IPS DF 6.9 (cell line): Measurements from ENCODE around the gene KCND3.

Source experiments
- DNase-seq: peaks from one replicate; pipeline ENCODE4 v3.0.0-alpha.2; 2013; ENCODE audit warnings: low read depth, low spot score
- H3K27ac ChIP-seq: one replicate; pipeline ENCODE4 v1.5.1; 2013; ENCODE audit warnings: low read length, control low read depth
- H3K27me3 ChIP-seq: 2 replicates; pipeline ENCODE4 v1.6.1; 2013; ENCODE audit warnings: mild to moderate bottlenecking, low read length; ENCODE audit not compliant: control insufficient read depth, insufficient read depth
- H3K36me3 ChIP-seq: 2 replicates; pipeline ENCODE4 v1.6.1; 2013; ENCODE audit warnings: low read length; ENCODE audit not compliant: control insufficient read depth, insufficient read depth
- H3K4me1 ChIP-seq: 2 replicates; pipeline ENCODE4 v1.6.1; 2013; ENCODE audit warnings: low read length; ENCODE audit not compliant: control insufficient read depth, insufficient read depth
- H3K4me3 ChIP-seq: 2 replicates; pipeline ENCODE4 v1.5.1; 2013; ENCODE audit warnings: mild to moderate bottlenecking, low read length
- H3K9me3 ChIP-seq: 2 replicates; pipeline ENCODE4 v1.6.1; 2013; ENCODE audit warnings: low read length, inconsistent platforms; ENCODE audit not compliant: control insufficient read depth, insufficient read depth
- WGBS: extraction: QIAGEN DNeasy Blood & Tissue Kit; methylation state at CpG from one replicate; pipeline ENCODE4 v1.1.7; 2013; ENCODE audit warnings: mixed read lengths, missing lambda C conversion rate; ENCODE audit not compliant: insufficient read length, insufficient coverage; 5-methylcytosine and 5-hydroxymethylcytosine counted together

KCND3 gene

DNA sequence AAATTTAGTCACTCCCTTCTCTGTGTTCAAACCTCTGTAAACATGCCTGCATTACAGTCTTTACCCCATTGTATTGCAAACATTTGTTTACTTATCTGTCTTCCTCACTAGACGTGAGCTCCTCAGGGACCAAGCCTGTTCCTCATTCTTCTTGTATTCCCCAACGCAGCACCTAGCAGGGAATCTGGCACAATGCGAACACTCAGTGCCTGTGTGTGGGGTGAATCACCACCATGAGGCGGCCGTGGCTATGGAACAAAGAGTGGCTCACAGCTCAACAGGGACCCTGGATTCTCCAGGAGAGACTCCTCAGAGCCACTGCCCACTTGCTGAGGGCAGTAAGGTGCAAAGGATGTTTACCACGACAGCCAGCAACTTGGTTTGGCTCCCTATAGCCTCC, 137.9 kb downstream of the KCND3 start:
- Histone ChIP-seq H3K36me3 (no peaks in the 10 kb centered on the region), H3K4me3 (no peak overlapping the region), H3K27me3 (no peaks in the 10 kb centered on the region), H3K27ac (no peak overlapping the region), H3K9me3 (no peaks in the 10 kb centered on the region), H3K4me1 (peaks cover 5% of the 10 kb centered on the region; the same call in 1 of the 2 replicates)
- no peak for DNase-seq
- WGBS, result no CpG with 5 or more reads among the region's 6 CpGs

DNA sequence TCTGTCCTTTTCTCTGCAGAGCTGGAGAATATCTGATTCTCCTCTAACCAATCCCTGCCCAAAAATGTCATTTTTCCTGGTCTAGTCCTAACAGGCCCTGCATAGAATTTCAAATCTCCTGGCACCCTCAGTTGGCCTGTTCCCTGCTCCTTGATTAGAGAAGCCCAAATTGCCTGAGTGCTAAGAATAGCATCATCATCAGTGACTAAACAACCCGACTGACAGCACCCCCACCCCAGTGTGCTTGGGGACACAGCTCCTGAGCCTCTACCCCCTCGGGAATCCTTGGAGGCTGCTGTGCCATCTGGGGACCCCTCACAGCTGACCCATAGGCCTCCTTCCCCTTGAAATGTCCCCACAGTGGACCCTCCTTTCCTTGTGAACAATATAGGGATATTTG, 139.4 kb downstream of the KCND3 start:
- H3K4me1 ChIP-seq, result peaks cover 2% of the 10 kb centered on the region; the same call in 1 of the 2 replicates
- no peak overlapping the region for H3K4me3 ChIP-seq
- no peaks in the 10 kb centered on the region for H3K27me3 ChIP-seq
- WGBS, result no CpG with 5 or more reads among the region's 2 CpGs
- H3K36me3 ChIP-seq, result no peaks in the 10 kb centered on the region
- no peaks in the 10 kb centered on the region for H3K9me3 ChIP-seq
- DNase-seq, result no peak
- no peak overlapping the region for H3K27ac ChIP-seq

DNA sequence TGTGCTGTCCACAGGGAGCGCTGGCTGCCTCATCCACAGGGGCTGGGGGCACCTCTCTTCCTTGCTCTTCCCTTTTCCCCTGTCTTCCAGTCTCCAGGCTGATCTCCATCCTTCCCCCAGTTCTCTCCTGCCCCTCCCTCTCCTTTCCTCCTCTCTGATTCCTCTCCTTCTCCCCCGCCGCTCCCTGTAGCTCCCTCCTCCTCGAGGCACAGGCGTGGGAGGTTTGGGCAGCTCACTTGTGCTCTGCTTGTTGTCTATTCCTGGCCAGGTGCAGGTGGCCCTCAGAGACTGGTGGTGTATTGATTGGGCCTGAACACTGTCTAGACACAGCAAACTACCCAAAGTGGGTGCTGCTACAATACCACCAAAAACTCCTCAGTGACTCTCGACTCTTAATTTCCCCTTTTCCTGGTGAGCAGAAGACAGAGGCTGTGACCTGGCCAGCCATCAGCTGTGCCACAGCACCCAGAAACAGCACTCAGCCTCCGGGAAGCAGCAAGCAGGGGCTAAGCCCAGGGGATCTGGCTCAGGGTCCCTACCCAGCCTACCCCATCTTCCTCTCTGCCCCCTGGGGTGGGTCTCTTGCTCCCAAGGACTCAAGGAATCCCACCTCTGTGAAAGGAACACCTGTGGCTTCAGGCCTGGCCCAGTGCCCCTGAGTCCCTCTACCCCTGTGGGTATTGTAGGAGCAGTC, 140.5 kb downstream of the KCND3 start:
- H3K27me3 ChIP-seq, result no peaks in the 10 kb centered on the region
- H3K27ac ChIP-seq, result no peak overlapping the region
- no peaks in the 10 kb centered on the region for H3K9me3 ChIP-seq
- WGBS, result no CpG with 5 or more reads among the region's 7 CpGs
- no peak overlapping the region for H3K4me3 ChIP-seq
- H3K36me3 ChIP-seq, result no peaks in the 10 kb centered on the region
- no peak for DNase-seq
- peaks cover 2% of the 10 kb centered on the region; the same call in 1 of the 2 replicates for H3K4me1 ChIP-seq

DNA sequence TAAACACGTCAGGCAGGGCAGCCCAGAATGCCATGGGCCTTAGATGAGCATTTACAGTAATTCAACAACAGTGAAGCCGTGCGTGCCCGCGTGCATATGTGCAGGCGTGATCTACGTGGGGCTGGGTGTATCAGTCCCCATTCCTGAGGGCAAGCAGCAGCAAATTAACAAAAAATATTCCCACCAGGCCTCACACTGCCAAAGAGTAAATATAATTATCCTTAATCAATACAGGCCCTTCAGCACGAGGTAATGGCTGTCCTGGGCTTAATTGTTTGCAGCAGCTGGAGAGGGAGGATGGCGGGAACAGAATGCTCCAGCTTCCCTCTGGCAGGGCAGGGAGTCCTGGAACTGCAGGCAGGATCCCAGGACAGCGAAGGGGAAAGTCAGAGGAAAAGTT, 142.0 kb downstream of the KCND3 start:
- Histone ChIP-seq H3K36me3 (no peaks in the 10 kb centered on the region), H3K4me1 (no peaks in the 10 kb centered on the region; the same call in 1 of the 2 replicates), H3K4me3 (no peak overlapping the region), H3K9me3 (no peaks in the 10 kb centered on the region), H3K27ac (no peak overlapping the region), H3K27me3 (no peaks in the 10 kb centered on the region)
- no peak for DNase-seq
- WGBS, result no CpG with 5 or more reads among the region's 10 CpGs

DNA sequence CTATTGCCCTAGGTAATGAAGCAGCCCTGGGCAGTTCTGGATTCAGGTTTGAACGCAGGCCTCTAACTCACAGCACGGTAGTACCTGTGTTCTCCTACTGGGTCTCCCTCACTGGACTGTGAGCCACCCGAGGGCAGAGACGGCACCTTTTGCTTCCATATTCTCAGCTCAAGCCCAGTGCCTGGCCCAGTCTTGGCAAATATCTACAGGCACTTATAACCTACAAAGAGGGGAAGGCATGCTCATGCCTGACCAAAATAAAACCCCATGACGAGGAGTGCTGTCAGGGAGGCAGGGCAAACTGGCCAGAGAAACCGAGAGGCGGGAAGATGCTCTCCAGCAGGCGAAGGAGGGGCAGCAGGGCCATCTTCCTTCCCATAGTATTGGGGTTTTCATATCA, 142.6 kb downstream of the KCND3 start:
- Histone ChIP-seq H3K36me3 (no peaks in the 10 kb centered on the region), H3K4me1 (no peaks in the 10 kb centered on the region), H3K27me3 (no peaks in the 10 kb centered on the region), H3K4me3 (no peak overlapping the region), H3K27ac (no peak overlapping the region), H3K9me3 (no peaks in the 10 kb centered on the region)
- WGBS, result no CpG with 5 or more reads among the region's 8 CpGs
- DNase-seq, result no peak

DNA sequence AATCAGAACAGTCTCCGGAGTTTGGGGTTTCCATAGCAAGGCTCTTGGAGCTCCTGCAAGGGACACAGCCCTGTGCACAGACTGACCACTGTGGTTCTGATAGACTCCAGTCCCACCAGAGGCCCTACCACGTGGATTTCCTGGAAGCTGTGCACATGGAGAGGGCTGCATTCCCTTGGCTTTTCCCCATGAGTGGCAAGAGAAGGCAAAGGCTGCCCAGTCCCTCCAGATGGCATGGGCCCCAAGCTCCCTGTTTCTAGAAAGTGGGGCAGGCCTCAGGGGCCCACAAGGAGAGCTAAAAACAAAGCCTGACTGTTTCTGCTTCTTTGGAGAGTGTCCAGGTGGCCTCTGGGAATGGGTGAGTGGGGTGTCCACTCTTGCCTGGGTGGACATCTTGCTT, 146.3 kb downstream of the KCND3 start:
- Histone ChIP-seq H3K4me1 (no peaks in the 10 kb centered on the region), H3K4me3 (no peak overlapping the region), H3K27me3 (no peaks in the 10 kb centered on the region), H3K9me3 (no peaks in the 10 kb centered on the region), H3K27ac (no peak overlapping the region), H3K36me3 (no peaks in the 10 kb centered on the region)
- DNase-seq, result no peak
- no CpG with 5 or more reads among the region's 2 CpGs for WGBS

DNA sequence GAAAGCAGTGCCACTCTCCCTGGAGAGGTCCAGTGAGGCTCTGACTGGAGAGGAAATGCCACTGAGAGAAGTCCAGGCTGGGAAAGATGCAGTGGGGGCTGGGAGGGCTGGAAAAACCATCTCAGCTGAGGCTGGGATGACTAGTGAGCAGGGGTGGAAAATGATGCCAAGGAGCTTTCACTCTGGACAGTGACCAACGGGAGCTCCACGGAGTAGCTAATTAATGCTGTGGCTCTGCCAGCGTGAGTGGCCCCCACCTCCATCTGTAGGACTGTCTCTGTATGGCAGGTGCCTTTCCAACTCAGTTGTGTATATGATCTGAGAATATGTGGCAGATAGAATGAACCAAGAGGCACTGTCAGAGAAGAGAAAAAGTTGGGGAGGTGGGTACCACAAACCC, 147.1 kb downstream of the KCND3 start:
- WGBS, result no CpG with 5 or more reads among the region's 3 CpGs
- H3K36me3 ChIP-seq, result no peaks in the 10 kb centered on the region
- no peaks in the 10 kb centered on the region for H3K9me3 ChIP-seq
- H3K4me3 ChIP-seq, result no peak overlapping the region
- H3K4me1 ChIP-seq, result no peaks in the 10 kb centered on the region
- no peaks in the 10 kb centered on the region for H3K27me3 ChIP-seq
- no peak overlapping the region for H3K27ac ChIP-seq
- no peak for DNase-seq

DNA sequence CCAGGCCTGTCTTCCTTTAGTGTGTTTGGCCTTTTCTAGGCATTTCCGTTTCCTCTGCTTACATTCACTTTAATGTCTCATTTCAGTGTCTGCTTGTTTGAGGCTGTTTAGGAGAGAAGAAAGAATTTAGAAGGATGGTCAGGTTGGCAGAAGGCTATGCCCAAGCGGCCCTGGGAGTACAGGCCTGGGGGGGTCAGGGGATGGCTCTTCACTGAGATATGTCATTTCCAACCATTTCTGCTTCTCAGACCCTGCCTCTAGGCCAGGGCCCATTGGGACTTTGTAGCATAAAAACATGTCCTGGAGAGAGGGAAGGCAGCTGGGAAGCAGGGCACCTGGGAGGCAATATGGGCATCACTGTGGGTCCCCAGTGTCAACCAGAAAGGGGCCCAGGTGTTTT, 147.7 kb downstream of the KCND3 start:
- Histone ChIP-seq H3K4me3 (no peak overlapping the region), H3K27ac (no peak overlapping the region), H3K9me3 (no peaks in the 10 kb centered on the region), H3K4me1 (no peaks in the 10 kb centered on the region), H3K36me3 (no peaks in the 10 kb centered on the region), H3K27me3 (no peaks in the 10 kb centered on the region)
- no CpG with 5 or more reads among the region's 2 CpGs for WGBS
- no peak for DNase-seq

DNA sequence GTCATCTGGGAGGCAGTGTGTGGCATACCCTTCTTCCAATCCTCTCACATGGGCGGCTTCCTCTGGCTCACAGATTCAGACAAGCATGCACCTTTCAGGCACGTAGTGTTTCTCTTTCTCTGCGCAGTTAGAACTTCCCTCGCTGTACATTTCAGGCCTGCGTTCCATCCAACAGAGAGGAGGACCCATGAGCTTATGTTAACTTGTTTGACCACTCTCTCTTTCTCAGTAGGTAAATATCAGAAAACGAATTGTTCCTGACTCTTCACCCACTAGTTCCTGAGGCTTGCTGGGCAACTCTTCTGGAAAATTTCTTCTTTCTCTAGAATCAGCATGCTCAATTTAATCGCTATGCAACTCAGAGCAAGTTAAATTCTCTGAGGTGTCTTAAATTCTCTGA, 148.3 kb downstream of the KCND3 start:
- no CpG with 5 or more reads among the region's 7 CpGs for WGBS

DNA sequence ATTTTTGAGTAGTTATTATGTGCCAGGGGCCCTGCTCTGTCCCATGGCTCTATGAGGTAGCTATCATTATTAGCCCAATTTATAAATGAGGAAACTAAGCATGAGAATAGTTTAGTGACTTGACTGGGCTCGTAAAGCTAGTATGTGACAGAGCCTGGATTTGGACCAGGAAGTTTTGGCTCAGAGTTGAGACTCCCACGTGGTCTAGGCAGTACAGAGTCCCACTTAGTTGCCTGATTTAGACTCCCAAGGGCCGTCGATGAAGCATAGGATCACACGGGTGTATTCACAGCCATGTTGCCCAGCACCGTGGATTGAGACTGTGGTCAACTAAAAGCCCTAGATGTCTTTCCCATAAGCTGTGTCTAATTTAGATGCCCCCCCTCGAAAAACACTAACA, 152.1 kb downstream of the KCND3 start:
- Histone ChIP-seq H3K9me3 (no peaks in the 10 kb centered on the region), H3K36me3 (no peaks in the 10 kb centered on the region), H3K4me1 (no peaks in the 10 kb centered on the region), H3K27me3 (no peaks in the 10 kb centered on the region), H3K27ac (no peak overlapping the region), H3K4me3 (no peak overlapping the region)
- no CpG with 5 or more reads among the region's 7 CpGs for WGBS
- no peak for DNase-seq

More for the DNA sequence above, 148.3 kb downstream of the KCND3 start:
- Histone ChIP-seq H3K4me1 (no peaks in the 10 kb centered on the region), H3K4me3 (no peak overlapping the region), H3K9me3 (no peaks in the 10 kb centered on the region), H3K27ac (no peak overlapping the region), H3K27me3 (no peaks in the 10 kb centered on the region), H3K36me3 (no peaks in the 10 kb centered on the region)
- no peak for DNase-seq

DNA sequence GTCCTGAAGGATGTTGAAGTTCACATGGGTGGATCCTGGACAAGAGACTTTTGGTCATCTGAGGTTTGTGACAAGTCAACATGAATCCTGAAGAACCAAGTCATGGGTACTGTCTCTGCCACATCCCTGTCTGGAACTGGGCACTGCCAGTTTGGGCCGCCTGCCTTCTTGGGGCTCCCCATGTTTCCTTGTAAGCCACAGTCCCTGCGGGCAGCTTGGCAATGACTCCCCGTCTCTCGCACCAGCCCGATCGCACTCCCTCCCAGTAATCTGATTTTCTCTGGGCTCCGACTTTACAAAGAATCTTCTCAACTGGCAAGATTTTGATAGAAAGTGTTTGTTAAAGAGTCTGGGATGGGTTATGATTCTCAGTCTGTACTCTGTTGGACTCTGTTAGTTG, 153.4 kb downstream of the KCND3 start:
- DNase-seq, result no peak
- H3K4me3 ChIP-seq, result no peak overlapping the region
- no peaks in the 10 kb centered on the region for H3K9me3 ChIP-seq
- H3K27ac ChIP-seq, result no peak overlapping the region
- H3K36me3 ChIP-seq, result no peaks in the 10 kb centered on the region
- no CpG with 5 or more reads among the region's 7 CpGs for WGBS
- no peaks in the 10 kb centered on the region for H3K27me3 ChIP-seq
- no peaks in the 10 kb centered on the region for H3K4me1 ChIP-seq
